IMR-90 (cell line): ENCODE measurements around the gene WNT7B. TPM values are rescaled to one million over a fixed set of nuclear protein-coding genes. Genes with fewer than 3 reads are reported as not detected.

Experiments used
- ATAC-seq: fragments of 200-7000 bp; cut with Tn5 transposase; 2 replicates; pipeline ENCODE4 v1.9.1; 2020; ENCODE audit warnings: low read depth, mild to moderate bottlenecking, moderate library complexity
- BruUV-seq: library from RNA; stranded (reverse); fragments of 400-500 nt; replicated peaks from 2 replicates; lab custom pipeline; 2021; lab: Mats Ljungman, UMichigan
- CTCF ChIA-PET: fragments of 300-600 bp; formaldehyde crosslinking; extraction: SDS; loops from one replicate; lab custom pipeline; 2021; ENCODE audit warnings: antibody characterized with exemption; lab: Yijun Ruan, JAX
- POLR2A ChIA-PET: fragments of 300-600 bp; sonication (Branson Sonifier 250); formaldehyde crosslinking; loops from one replicate; lab custom pipeline; 2022; ENCODE audit warnings: antibody characterized with exemption; ENCODE audit not compliant: unreplicated experiment; lab: Charles Lee
- DNase-seq: peaks from one replicate; pipeline ENCODE4 v3.0.0; 2013
- H2AFZ ChIP-seq: replicated peaks from 2 replicates; pipeline ENCODE3; 2013; ENCODE audit warnings: low read length, mild to moderate bottlenecking; ENCODE audit not compliant: poor library complexity
- H2AK5ac ChIP-seq: 2 replicates; pipeline ENCODE4 v1.6.1; 2013; ENCODE audit warnings: low read depth, low read length, inconsistent platforms
- H2AK9ac ChIP-seq: replicated peaks from 2 replicates; pipeline ENCODE3; 2013; ENCODE audit warnings: mild to moderate bottlenecking, low read depth, low read length, moderate library complexity; ENCODE audit not compliant: poor library complexity
- H2BK120ac ChIP-seq: 2 replicates; pipeline ENCODE4 v1.6.1; 2013; ENCODE audit warnings: low read depth, low read length, inconsistent platforms
- H2BK15ac ChIP-seq: 3 replicates; pipeline ENCODE4 v1.6.1; 2013; ENCODE audit warnings: low read depth, low read length, inconsistent platforms
- H2BK20ac ChIP-seq: 2 replicates; pipeline ENCODE4 v1.6.1; 2013; ENCODE audit warnings: low read depth, mild to moderate bottlenecking, inconsistent platforms, low read length, moderate library complexity
- H2BK5ac ChIP-seq: 2 replicates; pipeline ENCODE4 v1.6.1; 2013; ENCODE audit warnings: mild to moderate bottlenecking, low read depth, low read length, inconsistent platforms; ENCODE audit not compliant: poor library complexity, severe bottlenecking
- H3K14ac ChIP-seq: replicated peaks from 2 replicates; pipeline ENCODE4 v1.6.1; 2013; ENCODE audit warnings: low read depth, low read length, inconsistent platforms
- H3K18ac ChIP-seq: 2 replicates; pipeline ENCODE4 v1.6.1; 2013; ENCODE audit warnings: low read depth, low read length, control low read depth
- H3K23ac ChIP-seq: 2 replicates; pipeline ENCODE4 v1.6.1; 2013; ENCODE audit warnings: low read depth, low read length, inconsistent platforms
- H3K27ac ChIP-seq: 2 replicates; pipeline ENCODE4 v1.5.1; 2013; ENCODE audit warnings: mild to moderate bottlenecking, control low read depth, low read length; ENCODE audit not compliant: insufficient read depth
- H3K27me3 ChIP-seq: 2 replicates; pipeline ENCODE4 v1.6.1; 2013; ENCODE audit warnings: low read length; ENCODE audit not compliant: control insufficient read depth, insufficient read depth
- H3K36me3 ChIP-seq: 2 replicates; pipeline ENCODE4 v1.6.1; 2013; ENCODE audit warnings: low read length, mixed read lengths; ENCODE audit not compliant: control insufficient read depth, insufficient read depth
- H3K4ac ChIP-seq: 2 replicates; pipeline ENCODE4 v1.6.1; 2013; ENCODE audit warnings: low read depth, low read length, inconsistent platforms
- H3K4me1 ChIP-seq: 2 replicates; pipeline ENCODE4 v1.6.1; 2013; ENCODE audit warnings: low read length, mixed read lengths; ENCODE audit not compliant: control insufficient read depth, insufficient read depth
- H3K4me2 ChIP-seq: 2 replicates; pipeline ENCODE4 v1.6.1; 2013; ENCODE audit warnings: low read depth, mild to moderate bottlenecking, control low read depth, low read length, moderate library complexity
- H3K4me3 ChIP-seq: 2 replicates; pipeline ENCODE4 v1.5.1; 2013; ENCODE audit warnings: low read depth, mild to moderate bottlenecking, control low read depth, low read length, moderate library complexity; ENCODE audit not compliant: insufficient read depth
- H3K56ac ChIP-seq: 2 replicates; pipeline ENCODE4 v1.6.1; 2013; ENCODE audit warnings: low read length, inconsistent platforms; ENCODE audit not compliant: insufficient read depth; ENCODE audit errors: extremely low read depth
- H3K79me1 ChIP-seq, 2 experiments: 2 replicates each; pipeline ENCODE4 v1.6.1; 2013; ENCODE audit warnings: low read length in 2 of 2, inconsistent platforms in 1 of 2, low read depth in 1 of 2
- H3K9ac ChIP-seq: 2 replicates; pipeline ENCODE4 v1.6.1; 2013; ENCODE audit warnings: low read depth, low read length, control low read depth
- H3K9me1 ChIP-seq: 2 replicates; pipeline ENCODE4 v1.6.1; 2013; ENCODE audit warnings: low read length, inconsistent platforms; ENCODE audit not compliant: insufficient read depth
- H3K9me3 ChIP-seq: 2 replicates; pipeline ENCODE4 v1.6.1; 2013; ENCODE audit warnings: low read length; ENCODE audit not compliant: control insufficient read depth, insufficient read depth
- H4K20me1 ChIP-seq: 2 replicates; pipeline ENCODE4 v1.6.1; 2013; ENCODE audit warnings: low read length, inconsistent platforms; ENCODE audit not compliant: insufficient read depth
- H4K5ac ChIP-seq: 2 replicates; pipeline ENCODE4 v1.6.1; 2013; ENCODE audit warnings: mild to moderate bottlenecking, low read depth, low read length, control low read depth
- H4K8ac ChIP-seq, 2 experiments: 2 replicates each; pipeline ENCODE4 v1.6.1; 2013; ENCODE audit warnings: low read depth in 2 of 2, low read length in 2 of 2, control low read depth in 1 of 2, inconsistent platforms in 1 of 2
- H4K91ac ChIP-seq: 2 replicates; pipeline ENCODE4 v1.6.1; 2013; ENCODE audit warnings: low read depth, low read length, inconsistent platforms; ENCODE audit not compliant: insufficient read depth
- BHLHE40 ChIP-seq: fragments of 150-350 bp; IDR thresholded peaks from 2 replicates; pipeline ENCODE4 v1.6.1; 2016; ENCODE audit warnings: mild to moderate bottlenecking, low read depth, low read length
- CEBPB ChIP-seq: IDR thresholded peaks from 2 replicates; pipeline ENCODE4 v1.6.1; 2012; ENCODE audit warnings: low read depth, low read length, improper control_type of control experiment
- CHD1 ChIP-seq: IDR thresholded peaks from 2 replicates; pipeline ENCODE4 v1.6.1; 2012; ENCODE audit warnings: low read depth, low read length, improper control_type of control experiment
- CTCF ChIP-seq: conservative IDR thresholded peaks from 2 replicates; pipeline ENCODE4 v1.5.1; 2012; ENCODE audit warnings: mild to moderate bottlenecking, low read depth, low read length, improper control_type of control experiment
- ELK1 ChIP-seq: fragments of 150-350 bp; IDR thresholded peaks from 2 replicates; pipeline ENCODE4 v1.6.1; 2016; ENCODE audit warnings: low read depth, mild to moderate bottlenecking, low read length, moderate library complexity, borderline replicate concordance
- FOS ChIP-seq: fragments of 150-350 bp; IDR thresholded peaks from 2 replicates; pipeline ENCODE4 v1.6.1; 2016; ENCODE audit warnings: low read depth, low read length
- MAFK ChIP-seq: IDR thresholded peaks from 2 replicates; pipeline ENCODE4 v1.6.1; 2012; ENCODE audit warnings: low read depth, low read length, improper control_type of control experiment
- MAZ ChIP-seq: IDR thresholded peaks from 2 replicates; pipeline ENCODE4 v1.6.1; 2012; ENCODE audit warnings: low read depth, mild to moderate bottlenecking, low read length, improper control_type of control experiment, moderate library complexity, borderline replicate concordance
- MXI1 ChIP-seq: IDR thresholded peaks from 2 replicates; pipeline ENCODE4 v1.6.1; 2012; ENCODE audit warnings: low read depth, mild to moderate bottlenecking, low read length, moderate library complexity, borderline replicate concordance
- NFE2L2 ChIP-seq: fragments of 150-350 bp; IDR thresholded peaks from 2 replicates; pipeline ENCODE4 v1.6.1; 2016; ENCODE audit warnings: low read depth, mild to moderate bottlenecking, low read length
- POLR2A ChIP-seq: IDR thresholded peaks from 2 replicates; pipeline ENCODE4 v1.6.1; 2012; ENCODE audit warnings: mild to moderate bottlenecking, low read depth, low read length
- RAD21 ChIP-seq: IDR thresholded peaks from 2 replicates; pipeline ENCODE4 v1.6.1; 2012; ENCODE audit warnings: low read length, improper control_type of control experiment
- RCOR1 ChIP-seq: IDR thresholded peaks from 2 replicates; pipeline ENCODE4 v1.6.1; 2012; ENCODE audit warnings: mild to moderate bottlenecking, low read length, improper control_type of control experiment; ENCODE audit not compliant: insufficient replicate concordance
- RFX5 ChIP-seq: IDR thresholded peaks from 2 replicates; pipeline ENCODE4 v1.8.0; 2012; ENCODE audit warnings: low read depth, mild to moderate bottlenecking, low read length, moderate library complexity
- SMC3 ChIP-seq: fragments of 150-350 bp; IDR thresholded peaks from 2 replicates; pipeline ENCODE4 v1.6.1; 2016; ENCODE audit warnings: low read depth, mild to moderate bottlenecking, antibody characterized with exemption, low read length, moderate library complexity
- USF2 ChIP-seq: fragments of 150-350 bp; IDR thresholded peaks from 2 replicates; pipeline ENCODE4 v1.6.1; 2017; ENCODE audit warnings: mild to moderate bottlenecking, antibody characterized with exemption, low read length, low read depth
- WGBS, 2 experiments: methylation state at CpG; one replicate each; pipeline versions ENCODE4 v1.1.5 to v1.1.7; 2013; ENCODE audit warnings: missing lambda C conversion rate in 2 of 2; ENCODE audit not compliant: insufficient read length in 1 of 2; ENCODE audit errors: extremely low coverage in 2 of 2; 5-methylcytosine and 5-hydroxymethylcytosine counted together
- dilution Hi-C: fragments of 300-500 bp; cut with HindIII; formaldehyde crosslinking; loops from one replicate; pipeline ENCODE4 v1.14.3; 2018; ENCODE audit warnings: low sequenced_read_pairs; ENCODE audit not compliant: unreplicated experiment
- in situ Hi-C: fragments of 300-500 bp; cut with MboI; formaldehyde crosslinking; loops from 3 replicates; pipeline ENCODE4 v1.14.3; 2019; ENCODE audit warnings: low sequenced_read_pairs, inconsistent platforms, mixed read lengths
- intact Hi-C: fragments of 100-400 bp; cut with micrococcal nuclease; formaldehyde crosslinking; loops from 2 replicates; pipeline ENCODE4 v1.10.0; 2022
- polyA plus RNA-seq, 3 experiments: library from polyadenylated mRNA; depleted of rRNA; stranded (reverse); fragments of >200 nt; gene quantifications; 2 replicates each; pipeline ENCODE4 v1.2.3, GENCODE V29; 2012; ENCODE audit warnings: low replicate concordance in 1 of 3
- total RNA-seq: library from RNA; depleted of rRNA; stranded (reverse); fragments of >200 nt; gene quantifications from 2 replicates; pipeline ENCODE4 v1.2.3, GENCODE V29; 2012

The WNT7B gene
- total and polyA plus RNA-seq, 2 of the 4 experiments (the other 2 are of a cell fraction) = under 0.01 to 0.15 TPM

- ChIA-PET CTCF (no interaction called here), POLR2A (no interaction called here)
- in situ Hi-C loops = loop anchor here (5.0 kb wide), 1 partner anchor 325 kb away; no protein-coding TSS in a partner anchor
Observed at GRCh38 chr22:45987136-45987861, 10.3 kb upstream of the WNT7B start.

More at GRCh38 chr22:45987136-45987861, 10.3 kb upstream of the WNT7B start:
- Histone ChIP-seq H3K14ac (no peak overlapping the region), H3K4me3 (no peak overlapping the region), H4K8ac (no peak overlapping the region), H3K36me3 (no peaks in the 10 kb centered on the region), H3K56ac (no peak overlapping the region), H3K4me1 (no peaks in the 10 kb centered on the region), H3K4me2 (no peak overlapping the region), H3K79me1 (no peaks in the 10 kb centered on the region), H2AK5ac (no peak overlapping the region), H3K27me3 (peaks cover 43% of the 10 kb centered on the region), H2AK9ac (no peak overlapping the region), H4K5ac (no peak overlapping the region), H3K23ac (no peak overlapping the region), H3K9me3 (peaks cover 22% of the 10 kb centered on the region), H3K9ac (no peak overlapping the region), H4K20me1 (no peaks in the 10 kb centered on the region), H3K27ac (no peak overlapping the region), H2AFZ (no peak overlapping the region), H2BK20ac (no peak overlapping the region), H3K9me1 (no peaks in the 10 kb centered on the region), H4K91ac (no peak overlapping the region), H2BK15ac (no peak overlapping the region), H3K18ac (no peak overlapping the region), H2BK5ac (no peak overlapping the region), H3K4ac (no peak overlapping the region), H2BK120ac (no peak overlapping the region)
- WGBS, 2 experiments = 76% methylated on average over 4 of the region's 7 CpGs; no CpG with 5 or more reads in 1 of the 2 experiments
- no TSS peak for BruUV-seq
- intact Hi-C loops = no loop called here
- dilution Hi-C loops = no loop called here
- ATAC-seq (no peak), DNase-seq (no peak)
- TF ChIP-seq BHLHE40 (no peak), RAD21 (no peak), MXI1 (no peak), MAFK (no peak), RCOR1 (no peak), CTCF (no peak), CHD1 (no peak), RFX5 (no peak), MAZ (no peak), FOS (no peak), ELK1 (no peak), USF2 (no peak), POLR2A (no peak), CEBPB (no peak), SMC3 (no peak), NFE2L2 (no peak)
